H9 (cell line): ENCODE data around the gene CUBN. TPM values are rescaled to one million over a fixed set of nuclear protein-coding genes. Genes with fewer than 3 reads are reported as not detected.

Source experiments
- DNase-seq: peaks from one replicate; pipeline ENCODE4 v3.0.0-alpha.2; 2017
- H2AFZ ChIP-seq: one replicate; pipeline ENCODE4 v1.6.1; 2013; ENCODE audit warnings: mild to moderate bottlenecking, low read length, control low read depth, moderate library complexity
- H2AK5ac ChIP-seq: 2 replicates; pipeline ENCODE4 v1.6.1; 2013; ENCODE audit warnings: low read length, control low read depth, mixed read lengths; ENCODE audit not compliant: insufficient read length
- H2BK120ac ChIP-seq: one replicate; pipeline ENCODE4 v1.6.1; 2013; ENCODE audit warnings: low read depth, mild to moderate bottlenecking, low read length, control low read depth, inconsistent platforms; ENCODE audit not compliant: poor library complexity, severe bottlenecking
- H2BK12ac ChIP-seq: 2 replicates; pipeline ENCODE4 v1.6.1; 2013; ENCODE audit warnings: low read length, control low read depth, mixed read lengths, low read depth; ENCODE audit not compliant: insufficient read length
- H2BK15ac ChIP-seq: 2 replicates; pipeline ENCODE4 v1.6.1; 2013; ENCODE audit warnings: low read depth, low read length, control low read depth
- H2BK20ac ChIP-seq: one replicate; pipeline ENCODE4 v1.6.1; 2013; ENCODE audit warnings: low read depth, mild to moderate bottlenecking, low read length, control low read depth, inconsistent platforms; ENCODE audit not compliant: poor library complexity, severe bottlenecking
- H2BK5ac ChIP-seq: 2 replicates; pipeline ENCODE4 v1.6.1; 2013; ENCODE audit warnings: low read length, control low read depth, mixed read lengths; ENCODE audit not compliant: insufficient read length
- H3K14ac ChIP-seq: 2 replicates; pipeline ENCODE4 v1.6.1; 2013; ENCODE audit warnings: low read length, control low read depth; ENCODE audit not compliant: insufficient read depth
- H3K18ac ChIP-seq: 2 replicates; pipeline ENCODE4 v1.6.1; 2013; ENCODE audit warnings: low read depth, mild to moderate bottlenecking, mixed read lengths, low read length, control low read depth; ENCODE audit not compliant: insufficient read length
- H3K23ac ChIP-seq: 2 replicates; pipeline ENCODE4 v1.6.1; 2013; ENCODE audit warnings: low read length, control low read depth, mixed read lengths, low read depth; ENCODE audit not compliant: insufficient read length
- H3K23me2 ChIP-seq: 2 replicates; pipeline ENCODE4 v1.6.1; 2013; ENCODE audit warnings: low read depth, mild to moderate bottlenecking, mixed read lengths, low read length, control low read depth; ENCODE audit not compliant: insufficient read length, poor library complexity, severe bottlenecking
- H3K27ac ChIP-seq: 2 replicates; pipeline ENCODE4 v1.5.1; 2013; ENCODE audit warnings: low read length, control low read depth, mixed read lengths, low read depth; ENCODE audit not compliant: insufficient read length
- H3K27me3 ChIP-seq: 2 replicates; pipeline ENCODE4 v1.6.1; 2013; ENCODE audit warnings: low read length, control low read depth, inconsistent platforms; ENCODE audit not compliant: insufficient read depth
- H3K4ac ChIP-seq: 2 replicates; pipeline ENCODE4 v1.6.1; 2013; ENCODE audit warnings: low read depth, mild to moderate bottlenecking, control low read depth, inconsistent platforms, low read length, moderate library complexity
- H3K4me1 ChIP-seq: 2 replicates; pipeline ENCODE4 v1.6.1; 2013; ENCODE audit warnings: low read length, control low read depth, inconsistent platforms; ENCODE audit not compliant: insufficient read depth
- H3K4me2 ChIP-seq: 2 replicates; pipeline ENCODE4 v1.6.1; 2013; ENCODE audit warnings: low read length, control low read depth, mixed read lengths; ENCODE audit not compliant: insufficient read length, insufficient read depth
- H3K56ac ChIP-seq: 2 replicates; pipeline ENCODE4 v1.6.1; 2013; ENCODE audit warnings: low read depth, mild to moderate bottlenecking, mixed read lengths, low read length, control low read depth; ENCODE audit not compliant: insufficient read length
- H3K79me1 ChIP-seq: 2 replicates; pipeline ENCODE4 v1.6.1; 2013; ENCODE audit warnings: low read depth, mild to moderate bottlenecking, moderate library complexity, low read length, control low read depth, inconsistent platforms; ENCODE audit not compliant: insufficient read depth, poor library complexity, severe bottlenecking
- H3K79me2 ChIP-seq: 2 replicates; pipeline ENCODE4 v1.6.1; 2013; ENCODE audit warnings: low read length, control low read depth, inconsistent platforms; ENCODE audit not compliant: insufficient read depth
- H3K9ac ChIP-seq: 2 replicates; pipeline ENCODE4 v1.6.1; 2013; ENCODE audit warnings: low read length, control low read depth, mixed read lengths; ENCODE audit not compliant: insufficient read length; ENCODE audit errors: extremely low read depth
- H3K9me3 ChIP-seq: one replicate; pipeline ENCODE4 v1.6.1; 2013; ENCODE audit warnings: low read depth, low read length, inconsistent platforms; ENCODE audit not compliant: control insufficient read depth
- H3T11ph ChIP-seq: one replicate; pipeline ENCODE4 v1.6.1; 2013; ENCODE audit warnings: mild to moderate bottlenecking, low read length, control low read depth, inconsistent platforms
- H4K20me1 ChIP-seq: one replicate; pipeline ENCODE4 v1.6.1; 2013; ENCODE audit not compliant: control insufficient read depth, insufficient read length, insufficient read depth
- H4K5ac ChIP-seq: 2 replicates; pipeline ENCODE4 v1.6.1; 2013; ENCODE audit warnings: low read depth, mild to moderate bottlenecking, mixed read lengths, low read length, control low read depth; ENCODE audit not compliant: insufficient read length
- H4K8ac ChIP-seq: replicated peaks from 2 replicates; pipeline ENCODE4 v1.6.1; 2013; ENCODE audit warnings: low read length, control low read depth, mixed read lengths, low read depth; ENCODE audit not compliant: insufficient read length
- H4K91ac ChIP-seq: 2 replicates; pipeline ENCODE4 v1.6.1; 2013; ENCODE audit warnings: low read depth, mild to moderate bottlenecking, moderate library complexity, mixed read lengths, low read length, control low read depth; ENCODE audit not compliant: insufficient read length
- H3K27ac Mint-ChIP-seq, 3 experiments: 2 replicates in 2 of 3; 3 replicates in 1 of 3; pipeline ENCODE4 v1.8.0; 2020 to 2021; ENCODE audit warnings: mixed read lengths in 3 of 3, mild to moderate bottlenecking in 1 of 3, moderate library complexity in 1 of 3
- H3K27me3 Mint-ChIP-seq: 2 replicates; pipeline ENCODE4 v1.8.0; 2021; ENCODE audit warnings: low read depth, mild to moderate bottlenecking, moderate library complexity, mixed read lengths
- H3K36me3 Mint-ChIP-seq, 3 experiments: 2 replicates in 2 of 3; 3 replicates in 1 of 3; pipeline ENCODE4 v1.8.0; 2020 to 2021; ENCODE audit warnings: low read depth in 3 of 3, mixed read lengths in 3 of 3; ENCODE audit not compliant: insufficient read depth in 1 of 3
- H3K4me1 Mint-ChIP-seq, 2 experiments: 2 replicates each; pipeline ENCODE4 v1.8.0; 2020; ENCODE audit warnings: mixed read lengths in 2 of 2
- H3K4me3 Mint-ChIP-seq, 2 experiments: 2 replicates in 1 of 2; 3 replicates in 1 of 2; pipeline ENCODE4 v1.8.0; 2020 to 2021; ENCODE audit warnings: mild to moderate bottlenecking in 2 of 2, mixed read lengths in 2 of 2, moderate library complexity in 1 of 2
- H3K9me3 Mint-ChIP-seq, 2 experiments: 2 replicates in 1 of 2; 3 replicates in 1 of 2; pipeline ENCODE4 v1.8.0; 2020; ENCODE audit warnings: mild to moderate bottlenecking in 2 of 2, mixed read lengths in 2 of 2, moderate library complexity in 1 of 2
- WGBS: extraction: QIAGEN DNeasy Blood & Tissue Kit; methylation state at CpG from one replicate; pipeline ENCODE4 v1.1.7; 2013; ENCODE audit warnings: missing lambda C conversion rate, low lambda C conversion rate, mixed read lengths; ENCODE audit not compliant: insufficient read length; ENCODE audit errors: extremely low coverage; 5-methylcytosine and 5-hydroxymethylcytosine counted together
- total RNA-seq: library from RNA; stranded (reverse); gene quantifications from 2 replicates; pipeline ENCODE4 v1.2.1, GENCODE V29; 2021
- TF ChIP-seq, protein P1 (sequence below): fragments of 200-600 bp; sonication (generic); conservative IDR thresholded peaks from 3 replicates; pipeline ENCODE4 v1.8.0; 2021; ENCODE audit warnings: antibody characterized with exemption, mild to moderate bottlenecking

CUBN gene
- total RNA-seq, 1 experiment from 2014 or later = 0.26 TPM

- Histone ChIP-seq H4K91ac (no peak overlapping the region), H2BK20ac (no peak overlapping the region), H2BK15ac (no peak overlapping the region), H3K23me2 (no peaks in the 10 kb centered on the region), H2BK12ac (no peak overlapping the region), H3K14ac (no peak overlapping the region), H3K4me1 (peaks cover 6% of the 10 kb centered on the region), H2AK5ac (no peak overlapping the region), H3K9me3 (no peaks in the 10 kb centered on the region), H2BK5ac (no peak overlapping the region), H3K23ac (no peak overlapping the region), H3K4me2 (no peak overlapping the region), H3K79me2 (no peaks in the 10 kb centered on the region), H3K27me3 (no peaks in the 10 kb centered on the region), H2AFZ (no peak overlapping the region), H3K4ac (no peak overlapping the region), H4K5ac (no peak overlapping the region), H4K8ac (no peak overlapping the region), H3K9ac (no peak overlapping the region), H2BK120ac (no peak overlapping the region), H3T11ph (no peak overlapping the region), H3K56ac (no peak overlapping the region), H4K20me1 (no peaks in the 10 kb centered on the region), H3K27ac (no peak overlapping the region), H3K18ac (no peak overlapping the region), H3K79me1 (no peaks in the 10 kb centered on the region)
- no CpG with 5 or more reads among the region's 7 CpGs for WGBS
- Mint-ChIP-seq H3K36me3 (no peaks in the 10 kb centered on the region; a peak in 1 of 7 replicates), H3K9me3 (no peaks in the 10 kb centered on the region), H3K27me3 (no peaks in the 10 kb centered on the region; the same call in 1 of the 2 replicates), H3K27ac (no peak overlapping the region), H3K4me3 (no peak overlapping the region), H3K4me1 (peaks cover 26 to 31% of the 10 kb centered on the region in 2 experiments)
- no peak for DNase-seq
- TF ChIP-seq, protein P1, sequence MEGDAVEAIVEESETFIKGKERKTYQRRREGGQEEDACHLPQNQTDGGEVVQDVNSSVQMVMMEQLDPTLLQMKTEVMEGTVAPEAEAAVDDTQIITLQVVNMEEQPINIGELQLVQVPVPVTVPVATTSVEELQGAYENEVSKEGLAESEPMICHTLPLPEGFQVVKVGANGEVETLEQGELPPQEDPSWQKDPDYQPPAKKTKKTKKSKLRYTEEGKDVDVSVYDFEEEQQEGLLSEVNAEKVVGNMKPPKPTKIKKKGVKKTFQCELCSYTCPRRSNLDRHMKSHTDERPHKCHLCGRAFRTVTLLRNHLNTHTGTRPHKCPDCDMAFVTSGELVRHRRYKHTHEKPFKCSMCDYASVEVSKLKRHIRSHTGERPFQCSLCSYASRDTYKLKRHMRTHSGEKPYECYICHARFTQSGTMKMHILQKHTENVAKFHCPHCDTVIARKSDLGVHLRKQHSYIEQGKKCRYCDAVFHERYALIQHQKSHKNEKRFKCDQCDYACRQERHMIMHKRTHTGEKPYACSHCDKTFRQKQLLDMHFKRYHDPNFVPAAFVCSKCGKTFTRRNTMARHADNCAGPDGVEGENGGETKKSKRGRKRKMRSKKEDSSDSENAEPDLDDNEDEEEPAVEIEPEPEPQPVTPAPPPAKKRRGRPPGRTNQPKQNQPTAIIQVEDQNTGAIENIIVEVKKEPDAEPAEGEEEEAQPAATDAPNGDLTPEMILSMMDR = no peak
Measured at GRCh38 chr10:16965344-16965616, 164.3 kb downstream of the CUBN start.
